ENCODE measurements around the gene PLAC1. TPM values are rescaled to one million over a fixed set of nuclear protein-coding genes. Genes with fewer than 3 reads are reported as not detected.

Gene PLAC1
- total RNA-seq, 2 donors from 2014 or later, result not detected

DNA sequence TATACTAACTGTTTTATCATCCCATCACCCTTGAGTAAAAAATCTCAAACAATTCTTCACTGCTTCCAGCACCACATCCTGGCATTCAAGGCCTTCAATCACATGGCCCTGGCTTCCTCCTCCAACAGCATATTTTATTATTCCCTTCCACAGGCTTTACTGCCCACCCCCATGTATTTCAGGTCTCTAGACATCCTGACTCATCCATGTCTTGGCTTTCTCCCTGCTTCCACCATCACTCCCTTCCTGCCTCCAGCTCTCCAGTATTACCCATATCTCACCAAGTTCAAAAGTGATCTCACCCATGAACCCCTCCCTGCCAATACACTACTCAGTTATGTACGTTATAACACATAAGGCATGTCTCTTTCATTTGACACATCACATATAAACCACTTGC, 34.7 kb upstream of the PLAC1 start:
- TF ChIP-seq, protein P1, sequence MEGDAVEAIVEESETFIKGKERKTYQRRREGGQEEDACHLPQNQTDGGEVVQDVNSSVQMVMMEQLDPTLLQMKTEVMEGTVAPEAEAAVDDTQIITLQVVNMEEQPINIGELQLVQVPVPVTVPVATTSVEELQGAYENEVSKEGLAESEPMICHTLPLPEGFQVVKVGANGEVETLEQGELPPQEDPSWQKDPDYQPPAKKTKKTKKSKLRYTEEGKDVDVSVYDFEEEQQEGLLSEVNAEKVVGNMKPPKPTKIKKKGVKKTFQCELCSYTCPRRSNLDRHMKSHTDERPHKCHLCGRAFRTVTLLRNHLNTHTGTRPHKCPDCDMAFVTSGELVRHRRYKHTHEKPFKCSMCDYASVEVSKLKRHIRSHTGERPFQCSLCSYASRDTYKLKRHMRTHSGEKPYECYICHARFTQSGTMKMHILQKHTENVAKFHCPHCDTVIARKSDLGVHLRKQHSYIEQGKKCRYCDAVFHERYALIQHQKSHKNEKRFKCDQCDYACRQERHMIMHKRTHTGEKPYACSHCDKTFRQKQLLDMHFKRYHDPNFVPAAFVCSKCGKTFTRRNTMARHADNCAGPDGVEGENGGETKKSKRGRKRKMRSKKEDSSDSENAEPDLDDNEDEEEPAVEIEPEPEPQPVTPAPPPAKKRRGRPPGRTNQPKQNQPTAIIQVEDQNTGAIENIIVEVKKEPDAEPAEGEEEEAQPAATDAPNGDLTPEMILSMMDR (IDR thresholded peaks at IDR 0.05), result no peak
- Histone ChIP-seq H3K27ac (no peak overlapping the region), H3K4me1 (ENCODE audit: control insufficient read depth in 1 of 2, low read depth in 2 of 2) (peaks cover 3% of the 10 kb centered on the region in 2 donors), H3K9me3 (no peaks in the 10 kb centered on the region), H3K4me3 (no peak overlapping the region), H3K36me3 (no peaks in the 10 kb centered on the region), H3K27me3 (replicated peaks; ENCODE audit: insufficient read depth) (no peaks in the 10 kb centered on the region)
- ATAC-seq (ENCODE audit: insufficient number of reproducible peaks, low FRiP score, low read depth), result no peak
- no peak for DNase-seq (ENCODE audit: low spot score)

DNA sequence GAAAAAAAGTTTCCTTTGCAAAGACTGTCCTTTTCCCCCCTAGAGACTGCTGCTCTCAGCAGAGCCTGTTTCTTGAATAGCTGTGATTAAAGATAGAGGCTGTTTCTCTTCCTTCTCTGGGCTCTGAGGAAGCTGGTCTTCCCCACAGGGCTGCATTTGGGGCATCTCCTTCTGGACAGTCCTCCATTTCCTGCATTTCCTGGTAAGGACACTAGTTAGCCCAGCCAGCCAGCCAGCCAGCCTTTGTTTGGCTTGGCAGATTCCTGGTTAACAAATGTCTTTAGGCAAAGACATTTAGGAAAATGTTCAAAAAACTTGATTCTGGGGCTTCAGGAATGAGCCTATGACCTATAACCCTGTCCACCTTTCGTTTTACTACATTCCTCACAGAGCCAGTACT, 34.0 kb upstream of the PLAC1 start:
- ATAC-seq (ENCODE audit: insufficient number of reproducible peaks, low FRiP score, low read depth) (no peak), DNase-seq (ENCODE audit: low spot score) (no peak)
- no peak overlapping the region for H3K27ac ChIP-seq
- H3K27me3 ChIP-seq (replicated peaks; ENCODE audit: insufficient read depth), result no peaks in the 10 kb centered on the region
- no peaks in the 10 kb centered on the region for H3K36me3 ChIP-seq
- H3K4me3 ChIP-seq, result no peak overlapping the region
- peaks cover 3% of the 10 kb centered on the region in 2 donors for H3K4me1 ChIP-seq (ENCODE audit: control insufficient read depth in 1 of 2, low read depth in 2 of 2)
- H3K9me3 ChIP-seq, result no peaks in the 10 kb centered on the region
- TF ChIP-seq, protein P1 (IDR thresholded peaks at IDR 0.05), result no peak

DNA sequence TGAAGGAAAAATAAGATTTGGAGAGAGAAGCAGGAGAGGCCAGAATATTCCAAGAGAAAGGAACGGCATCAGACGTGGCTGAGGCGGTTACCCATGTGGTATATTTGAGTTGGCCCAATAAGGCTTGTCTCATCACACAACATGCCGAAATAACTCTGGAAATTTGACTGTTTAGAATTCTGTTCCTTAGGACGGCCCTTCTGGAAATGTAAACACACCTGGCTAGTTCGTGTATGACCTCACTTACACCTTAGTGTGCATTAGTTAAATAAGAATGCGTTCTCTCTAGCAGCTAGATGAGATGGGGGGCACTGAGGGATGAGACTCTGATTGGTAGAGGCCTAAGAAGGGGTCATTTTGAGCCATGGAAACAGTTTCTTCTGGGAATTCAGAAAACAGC, 33.2 kb upstream of the PLAC1 start:
- no peak overlapping the region for H3K27ac ChIP-seq
- no peaks in the 10 kb centered on the region for H3K36me3 ChIP-seq
- H3K9me3 ChIP-seq, result no peaks in the 10 kb centered on the region
- H3K4me3 ChIP-seq, result no peak overlapping the region
- TF ChIP-seq, protein P1 (IDR thresholded peaks at IDR 0.05), result no peak
- no peaks in the 10 kb centered on the region for H3K27me3 ChIP-seq (replicated peaks; ENCODE audit: insufficient read depth)
- peaks cover 3% of the 10 kb centered on the region in 2 donors for H3K4me1 ChIP-seq (ENCODE audit: control insufficient read depth in 1 of 2, low read depth in 2 of 2)
- ATAC-seq (ENCODE audit: insufficient number of reproducible peaks, low FRiP score, low read depth), result no peak
- no peak for DNase-seq (ENCODE audit: low spot score)

DNA sequence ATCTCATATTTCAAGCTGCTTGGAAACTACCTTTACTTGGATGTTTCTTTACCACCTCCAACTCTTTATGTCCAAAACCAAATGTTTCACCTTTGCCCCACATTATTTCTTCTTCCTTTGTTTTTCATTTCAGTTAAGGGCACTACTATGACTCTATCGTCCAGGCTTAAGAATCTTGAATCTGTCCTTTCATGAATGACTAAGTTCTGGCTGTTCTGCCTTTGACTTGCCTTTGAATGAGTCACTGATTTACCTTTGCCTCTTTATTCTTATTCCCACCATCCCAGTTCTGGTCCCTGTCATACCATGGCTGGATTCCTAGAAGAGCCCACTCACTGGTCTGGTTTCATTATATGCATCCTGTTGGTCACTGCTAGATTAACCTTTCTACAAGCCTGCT, 30.6 kb upstream of the PLAC1 start:
- Histone ChIP-seq H3K9me3 (no peaks in the 10 kb centered on the region), H3K36me3 (no peaks in the 10 kb centered on the region), H3K4me1 (ENCODE audit: control insufficient read depth in 1 of 2, low read depth in 2 of 2) (peaks cover 3% of the 10 kb centered on the region in 2 donors), H3K27me3 (replicated peaks; ENCODE audit: insufficient read depth) (no peaks in the 10 kb centered on the region), H3K4me3 (no peak overlapping the region), H3K27ac (no peak overlapping the region)
- ATAC-seq (ENCODE audit: insufficient number of reproducible peaks, low FRiP score, low read depth) (no peak), DNase-seq (ENCODE audit: low spot score) (no peak)
- TF ChIP-seq, protein P1 (IDR thresholded peaks at IDR 0.05), result no peak

DNA sequence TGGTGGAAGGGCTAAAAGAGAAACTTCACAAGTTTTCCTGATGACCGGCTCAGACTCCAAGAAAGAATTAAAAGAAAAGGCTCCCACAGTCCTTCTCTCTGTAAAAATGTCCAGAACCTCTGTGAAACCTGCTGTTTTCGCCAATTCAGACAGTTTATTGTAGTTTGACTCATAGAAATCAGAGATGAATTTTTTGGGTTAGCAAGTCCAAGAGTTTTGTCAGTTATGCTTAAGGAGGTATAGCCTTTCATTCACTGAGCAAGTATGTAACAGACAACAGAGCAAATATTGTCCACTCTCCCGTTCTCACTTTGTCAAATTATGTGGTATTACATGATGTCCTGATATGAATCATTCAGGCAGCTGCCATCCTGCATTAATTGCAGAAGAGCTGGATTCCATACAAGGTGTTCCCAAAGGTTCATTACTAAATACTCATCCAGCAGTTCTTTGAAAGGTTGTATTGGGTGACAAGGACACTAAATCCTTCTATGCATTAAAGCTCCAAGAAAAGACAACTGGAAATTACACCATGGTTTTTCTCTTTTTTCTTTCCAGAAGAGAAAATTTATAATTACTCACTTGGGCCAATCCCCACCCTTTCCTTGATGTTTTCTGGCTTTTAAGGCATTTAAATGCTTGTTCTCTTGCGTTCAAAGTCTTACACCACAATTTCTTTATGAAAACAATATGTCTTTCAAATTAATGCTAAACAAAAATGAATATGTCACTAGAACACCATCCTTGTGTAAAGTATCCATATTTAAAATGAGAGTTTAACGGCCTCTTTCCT, 30.0 kb upstream of the PLAC1 start:
- DNase-seq (ENCODE audit: low spot score), result no peak
- Histone ChIP-seq H3K4me1 (ENCODE audit: control insufficient read depth in 1 of 2, low read depth in 2 of 2) (peaks cover 3% of the 10 kb centered on the region in 2 donors), H3K4me3 (no peak overlapping the region), H3K9me3 (no peaks in the 10 kb centered on the region), H3K36me3 (no peaks in the 10 kb centered on the region), H3K27me3 (replicated peaks; ENCODE audit: insufficient read depth) (no peaks in the 10 kb centered on the region), H3K27ac (no peak overlapping the region)
- ATAC-seq (ENCODE audit: insufficient number of reproducible peaks, low FRiP score, low read depth), result no peak
- TF ChIP-seq, protein P1 (IDR thresholded peaks at IDR 0.05), result no peak
